CD14-positive monocyte (primary cell): ENCODE results near the gene LRP10. TPM values are rescaled to one million over a fixed set of nuclear protein-coding genes. Genes with fewer than 3 reads are reported as not detected.

ENCODE experiments used
- DNase-seq, 3 donors: peaks; one replicate each; pipeline ENCODE4 v3.0.0-alpha.2; 2011 to 2022
- H2AFZ ChIP-seq: 2 replicates; pipeline ENCODE4 v1.6.0; 2012; ENCODE audit warnings: mild to moderate bottlenecking, low read depth, low read length, inconsistent platforms; ENCODE audit not compliant: insufficient read depth, poor library complexity, severe bottlenecking
- H3K27ac ChIP-seq, 2 donors: 1 replicate in 1 of 2; 2 replicates in 1 of 2; pipeline ENCODE4 v1.5.1; 2012 to 2013; ENCODE audit warnings: low read length in 2 of 2, control low read depth in 1 of 2, inconsistent platforms in 1 of 2, low read depth in 1 of 2, mild to moderate bottlenecking in 1 of 2
- H3K27me3 ChIP-seq, 2 donors: one replicate each; pipeline versions ENCODE4 v1.6.0 to v1.6.1; 2011 to 2013; ENCODE audit warnings: low read length in 2 of 2; ENCODE audit not compliant: control insufficient read depth in 2 of 2, insufficient read depth in 2 of 2
- H3K36me3 ChIP-seq, 2 donors: replicated peaks in 1 of 2; 1 replicate in 1 of 2; 2 replicates in 1 of 2; pipeline versions ENCODE4 v1.5.1 to v1.6.1; 2012 to 2013; ENCODE audit warnings: low read length in 2 of 2, control low read depth in 1 of 2, inconsistent platforms in 1 of 2, mild to moderate bottlenecking in 1 of 2; ENCODE audit not compliant: insufficient read depth in 2 of 2, control insufficient read depth in 1 of 2
- H3K4me1 ChIP-seq, 2 donors: 1 replicate in 1 of 2; 2 replicates in 1 of 2; pipeline versions ENCODE4 v1.5.1 to v1.6.1; 2012 to 2013; ENCODE audit warnings: low read length in 2 of 2, control low read depth in 1 of 2, inconsistent platforms in 1 of 2, mild to moderate bottlenecking in 1 of 2, moderate library complexity in 1 of 2; ENCODE audit not compliant: insufficient read depth in 2 of 2, control insufficient read depth in 1 of 2
- H3K4me2 ChIP-seq: replicated peaks from 2 replicates; pipeline ENCODE3; 2012; ENCODE audit warnings: low read length, moderate library complexity, mild to moderate bottlenecking; ENCODE audit not compliant: poor library complexity, severe bottlenecking; ENCODE audit errors: extremely low read depth
- H3K4me3 ChIP-seq, 3 experiments: fragments of 200-600 bp in 1 of 3; sonication (generic) in 1 of 3; replicated peaks in 1 of 3; 1 replicate in 2 of 3; 2 replicates in 1 of 3; pipeline ENCODE4 v1.5.1; 2011 to 2013; ENCODE audit warnings: low read length in 3 of 3, mild to moderate bottlenecking in 3 of 3, control low read depth in 2 of 3, low read depth in 2 of 3, inconsistent platforms in 1 of 3, moderate library complexity in 1 of 3
- H3K79me2 ChIP-seq: 2 replicates; pipeline ENCODE4 v1.6.0; 2012; ENCODE audit warnings: mild to moderate bottlenecking, control low read depth, inconsistent platforms, low read length, moderate library complexity; ENCODE audit not compliant: insufficient read depth
- H3K9ac ChIP-seq: 2 replicates; pipeline ENCODE4 v1.6.0; 2017; ENCODE audit warnings: low read length, mild to moderate bottlenecking; ENCODE audit not compliant: insufficient read depth, poor library complexity, severe bottlenecking
- H3K9me3 ChIP-seq, 2 donors: replicated peaks in 1 of 2; 1 replicate in 1 of 2; 2 replicates in 1 of 2; pipeline versions ENCODE4 v1.5.1 to v1.6.1; 2012 to 2013; ENCODE audit warnings: low read length in 2 of 2, control low read depth in 1 of 2; ENCODE audit not compliant: control insufficient read depth in 1 of 2, insufficient read depth in 1 of 2
- H4K20me1 ChIP-seq: 2 replicates; pipeline ENCODE4 v1.6.0; 2012; ENCODE audit warnings: mild to moderate bottlenecking, low read length, control low read depth, moderate library complexity; ENCODE audit not compliant: insufficient read depth
- H3K27ac Mint-ChIP-seq, 7 donors: one replicate each; pipeline ENCODE4 v1.8.0; 2020; ENCODE audit warnings: mild to moderate bottlenecking in 7 of 7, mixed read lengths in 7 of 7, moderate library complexity in 6 of 7, inconsistent platforms in 2 of 7
- H3K27me3 Mint-ChIP-seq, 3 donors: one replicate each; pipeline ENCODE4 v1.8.0; 2021 to 2022; ENCODE audit warnings: low read depth in 3 of 3, mild to moderate bottlenecking in 3 of 3, mixed read lengths in 3 of 3, moderate library complexity in 3 of 3, inconsistent platforms in 1 of 3
- H3K36me3 Mint-ChIP-seq, 2 donors: one replicate each; pipeline ENCODE4 v1.8.0; 2020; ENCODE audit warnings: mixed read lengths in 2 of 2, inconsistent platforms in 1 of 2, mild to moderate bottlenecking in 1 of 2
- H3K4me1 Mint-ChIP-seq: one replicate; pipeline ENCODE4 v1.8.0; 2020; ENCODE audit warnings: mild to moderate bottlenecking, mixed read lengths
- H3K4me3 Mint-ChIP-seq, 2 donors: one replicate each; pipeline ENCODE4 v1.8.0; 2020; ENCODE audit warnings: mild to moderate bottlenecking in 2 of 2, mixed read lengths in 2 of 2, moderate library complexity in 1 of 2
- H3K9me3 Mint-ChIP-seq, 7 donors: one replicate each; pipeline ENCODE4 v1.8.0; 2020 to 2022; ENCODE audit warnings: mixed read lengths in 7 of 7, mild to moderate bottlenecking in 6 of 7, moderate library complexity in 6 of 7, inconsistent platforms in 2 of 7
- CTCF ChIP-seq: fragments of 200-600 bp; IDR thresholded peaks from one replicate; pipeline ENCODE4 v1.8.0; 2022; ENCODE audit warnings: antibody characterized with exemption, mild to moderate bottlenecking
- WGBS: methylation state at CpG from one replicate; pipeline ENCODE4 v1.1.5; 2013; ENCODE audit warnings: missing lambda C conversion rate; ENCODE audit not compliant: insufficient coverage; 5-methylcytosine and 5-hydroxymethylcytosine counted together
- intact Hi-C, 2 donors: fragments of 100-400 bp; cut with micrococcal nuclease; formaldehyde crosslinking; loops; one replicate each; pipeline versions ENCODE4 v1.15.0 to v1.15.1; 2023
- polyA plus RNA-seq, 3 donors: library from polyadenylated mRNA; depleted of rRNA in 1 of 3; unstranded in 2 of 3; stranded (reverse) in 1 of 3; fragments of 300-500 nt in 2 of 3; fragments of >200 nt in 1 of 3; fragmentation: Illumina TruSeq in 2 of 3; gene quantifications; 1 replicate in 2 of 3; 2 replicates in 1 of 3; pipeline ENCODE4 v1.2.3, GENCODE V29; 2012 to 2021

Gene LRP10
- polyA plus RNA-seq, 3 donors = 39.0 to 65.1 (median 51.5) TPM

GRCh38 chr14:22915886-22916521, 44.5 kb downstream of the LRP10 start:
- Histone ChIP-seq H3K4me2 (peak overlapping the region; percentile 74), H3K79me2 (peaks cover 72% of the 10 kb centered on the region), H3K4me1 (peaks cover 51 to 57% of the 10 kb centered on the region in 2 donors), H3K36me3 (peaks cover 15 to 24% of the 10 kb centered on the region in 2 donors), H3K27ac (peak overlapping the region; percentile 77 to 99), H3K9me3 (no peaks in the 10 kb centered on the region), H2AFZ (no peak overlapping the region), H3K9ac (no peak overlapping the region), H3K4me3 (peak overlapping the region in 1 of 3 experiments; percentile 64), H3K27me3 (no peaks in the 10 kb centered on the region), H4K20me1 (no peaks in the 10 kb centered on the region)
- intact Hi-C loops = loop anchor here in 1 of 2 donors (5.0 kb wide), 1 partner anchor 44 kb away; the partner anchor contains the start of gene LRP10
- Mint-ChIP-seq H3K27me3 (peaks cover 0 to 3% (median 0%) of the 10 kb centered on the region in 3 donors), H3K9me3 (peaks cover 0 to 2% (median 0%) of the 10 kb centered on the region in 7 donors), H3K27ac (peak overlapping the region; percentile 93 to 100 (median 100)), H3K36me3 (peaks cover 28 to 44% of the 10 kb centered on the region in 2 donors), H3K4me1 (peaks cover 53% of the 10 kb centered on the region), H3K4me3 (peak overlapping the region; percentile 39 to 45)
- TF ChIP-seq CTCF = no peak
- DNase-seq = peak; percentile 78 to 89 (median 84)
- WGBS = 16% methylated on average over 4 of the region's 8 CpGs

- Mint-ChIP-seq H3K4me1 (peaks cover 49% of the 10 kb centered on the region), H3K9me3 (peaks cover 0 to 2% (median 0%) of the 10 kb centered on the region in 7 donors), H3K27ac (peak within 1 kb of the TSS; percentile 100), H3K4me3 (peak within 1 kb of the TSS; percentile 87 to 95), H3K36me3 (peaks cover 36 to 44% of the 10 kb centered on the region in 2 donors), H3K27me3 (peaks cover 0 to 3% (median 0%) of the 10 kb centered on the region in 3 donors)
- Histone ChIP-seq H3K36me3 (peaks cover 27 to 36% of the 10 kb centered on the region in 2 donors), H3K79me2 (peaks cover 42% of the 10 kb centered on the region), H3K27me3 (no peaks in the 10 kb centered on the region), H3K9ac (peak within 1 kb of the TSS; percentile 96), H3K4me2 (peak within 1 kb of the TSS; percentile 82), H3K9me3 (no peaks in the 10 kb centered on the region), H3K4me1 (peaks cover 50 to 51% of the 10 kb centered on the region in 2 donors), H3K4me3 (peak within 1 kb of the TSS; percentile 81 to 86 (median 85)), H2AFZ (peak within 1 kb of the TSS; percentile 67), H3K27ac (peak within 1 kb of the TSS; percentile 87 to 99), H4K20me1 (no peaks in the 10 kb centered on the region)
- 0% methylated on average over 27 of the region's 46 CpGs for WGBS
- peak; percentile 100 for DNase-seq
- TF ChIP-seq CTCF = no peak
- intact Hi-C loops = loop anchor here in 1 of 2 donors (1.0 to 5.0 kb wide), 2 partner anchors 10 to 47 kb away; partner anchors contain the start of genes LRP10 and PRMT5
Measured at GRCh38 chr14:22918804-22919600, 47.5 kb downstream of the LRP10 start, which contains the start of gene RBM23. Gene RBM23, minus strand, starts transcription at chr14:22919149.
